Measurements from ENCODE around the gene FMNL2. TPM values are rescaled to one million over a fixed set of nuclear protein-coding genes. Genes with fewer than 3 reads are reported as not detected.

FMNL2 gene
- total and polyA plus RNA-seq, 4 experiments from 2014 or later, result 0.06 to 1.6 (median 0.94) TPM; not detected in 1

DNA sequence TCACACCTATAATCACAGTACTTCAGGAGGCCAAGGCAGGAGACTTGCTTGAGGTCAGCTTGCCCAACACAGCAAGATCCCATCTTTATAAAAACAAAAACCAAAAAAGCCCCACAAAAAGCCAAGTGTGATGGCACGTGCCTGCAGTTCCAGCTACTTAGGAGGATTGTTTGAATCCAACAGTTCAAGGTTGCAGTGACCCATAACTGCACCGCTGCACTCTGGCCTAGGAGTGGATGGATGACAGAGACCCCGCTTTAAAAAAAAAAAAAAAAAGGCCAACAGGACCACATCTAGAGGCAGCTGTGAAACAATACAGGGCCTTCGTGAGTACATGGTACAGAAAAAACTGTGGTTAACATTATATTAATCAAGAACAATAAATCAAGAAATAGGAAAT, 326.1 kb downstream of the FMNL2 start:
- no peaks in the 10 kb centered on the region for H3K4me1 ChIP-seq (ENCODE audit: insufficient read depth, low read length)
- peaks cover 80% of the 10 kb centered on the region for H3K36me3 ChIP-seq (ENCODE audit: insufficient read depth, low read length)
- no peak overlapping the region for H3K4me3 ChIP-seq (ENCODE audit: low read length in 2 of 2)
- Mint-ChIP-seq H3K27me3 (no peaks in the 10 kb centered on the region), H3K9me3 (no peaks in the 10 kb centered on the region), H3K4me1 (peaks cover 0 to 2% (median 0%) of the 10 kb centered on the region in 4 donors), H3K36me3 (peaks cover 61 to 84% of the 10 kb centered on the region in 2 donors), H3K27ac (no peak overlapping the region), H3K4me3 (no peak overlapping the region)
- intact Hi-C loops (cut with micrococcal nuclease), result no loop called here
- no peaks in the 10 kb centered on the region for H3K27me3 ChIP-seq (ENCODE audit: insufficient read depth, low read length)
- no peaks in the 10 kb centered on the region for H3K9me3 ChIP-seq (ENCODE audit: control insufficient read depth in 1 of 2, low read length in 2 of 2)
- ChIA-PET CTCF (ENCODE audit: partially characterized antibody) (interaction anchor here (0.8 to 1.4 kb wide), 3 partner anchors 13 to 635 kb away, joined by 3 to 6 read pairs (median 3); no protein-coding TSS in a partner anchor), POLR2A (ENCODE audit: partially characterized antibody) (interaction anchor here (1.3 kb wide), 1 partner anchor 56 kb away, joined by 3 read pairs; the partner anchor contains the start of gene PRPF40A)
- no peak overlapping the region for H3K27ac ChIP-seq (ENCODE audit: low read depth, low read length)
- DNase-seq, result no peak

DNA sequence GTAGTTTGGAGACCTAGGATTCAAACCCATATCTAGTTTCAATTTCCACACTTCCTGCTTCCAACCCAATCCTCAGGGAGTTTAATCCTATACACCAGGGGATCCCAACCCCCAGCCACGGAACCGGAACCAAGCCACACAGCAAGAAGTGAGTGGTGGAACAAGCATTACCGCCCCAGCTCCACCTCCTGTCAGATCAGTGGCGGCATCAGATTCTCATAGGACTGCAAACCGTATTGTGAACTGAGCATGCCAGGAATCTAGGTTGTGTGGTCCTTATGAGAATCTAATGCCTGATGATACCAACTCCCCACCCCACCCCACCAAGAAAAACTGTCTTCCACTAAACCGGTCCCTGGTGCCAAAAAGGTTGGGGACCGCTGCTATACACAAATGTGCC, 329.8 kb downstream of the FMNL2 start:
- H3K27me3 Mint-ChIP-seq, result no peaks in the 10 kb centered on the region
- H3K4me3 Mint-ChIP-seq, result no peak overlapping the region
- Histone ChIP-seq H3K4me1 (ENCODE audit: insufficient read depth, low read length) (no peaks in the 10 kb centered on the region), H3K9me3 (ENCODE audit: control insufficient read depth in 1 of 2, low read length in 2 of 2) (no peaks in the 10 kb centered on the region), H3K27me3 (ENCODE audit: insufficient read depth, low read length) (no peaks in the 10 kb centered on the region), H3K4me3 (ENCODE audit: low read length in 2 of 2) (no peak overlapping the region), H3K27ac (ENCODE audit: low read depth, low read length) (no peak overlapping the region), H3K36me3 (ENCODE audit: insufficient read depth, low read length) (peaks cover 78% of the 10 kb centered on the region)
- intact Hi-C loops (cut with micrococcal nuclease), result no loop called here
- peaks cover 56 to 83% of the 10 kb centered on the region in 2 donors for H3K36me3 Mint-ChIP-seq
- peaks cover 0 to 2% (median 0%) of the 10 kb centered on the region in 4 donors for H3K4me1 Mint-ChIP-seq
- ChIA-PET CTCF (ENCODE audit: partially characterized antibody) (no interaction called here), POLR2A (ENCODE audit: partially characterized antibody) (no interaction called here)
- peaks cover 0 to 1% (median 0%) of the 10 kb centered on the region in 8 donors for H3K9me3 Mint-ChIP-seq
- no peak overlapping the region for H3K27ac Mint-ChIP-seq
- no peak for DNase-seq

DNA sequence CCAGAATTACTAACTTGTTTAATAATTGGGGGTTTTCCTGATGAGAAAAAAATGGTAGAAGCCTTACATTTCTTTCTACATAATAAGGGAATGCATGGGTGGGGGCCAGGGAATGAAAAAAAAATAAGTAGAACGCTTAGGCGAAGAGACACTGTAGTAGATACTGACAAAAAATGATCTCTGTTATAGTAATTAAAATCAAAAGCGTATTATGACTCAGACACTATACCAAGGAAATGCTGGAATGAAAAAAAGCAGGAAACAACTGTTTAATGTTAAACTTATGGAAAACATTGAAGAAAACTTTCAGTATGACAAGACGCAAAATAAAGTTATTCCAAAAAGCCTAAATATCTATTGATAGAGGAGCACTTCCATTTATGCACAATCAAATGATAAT, 339.4 kb downstream of the FMNL2 start:
- no peaks in the 10 kb centered on the region for H3K27me3 Mint-ChIP-seq
- peaks cover 46% of the 10 kb centered on the region for H3K36me3 ChIP-seq (ENCODE audit: insufficient read depth, low read length)
- no peak overlapping the region for H3K4me3 Mint-ChIP-seq
- intact Hi-C loops (cut with micrococcal nuclease), result no loop called here
- no peaks in the 10 kb centered on the region for H3K9me3 ChIP-seq (ENCODE audit: control insufficient read depth in 1 of 2, low read length in 2 of 2)
- peaks cover 47 to 71% of the 10 kb centered on the region in 2 donors for H3K36me3 Mint-ChIP-seq
- H3K4me1 Mint-ChIP-seq, result no peaks in the 10 kb centered on the region
- H3K27ac ChIP-seq (ENCODE audit: low read depth, low read length), result no peak overlapping the region
- no peaks in the 10 kb centered on the region for H3K9me3 Mint-ChIP-seq
- no peaks in the 10 kb centered on the region for H3K4me1 ChIP-seq (ENCODE audit: insufficient read depth, low read length)
- peak overlapping the region in 2 of 7 donors; percentile 9 to 13 for H3K27ac Mint-ChIP-seq
- no peak overlapping the region for H3K4me3 ChIP-seq (ENCODE audit: low read length in 2 of 2)
- POLR2A ChIA-PET (ENCODE audit: partially characterized antibody), result no interaction called here
- CTCF ChIA-PET (ENCODE audit: partially characterized antibody), result interaction anchor here (1.1 kb wide), 1 partner anchor 673 kb away, joined by 3 read pairs; no protein-coding TSS in a partner anchor
- DNase-seq, result no peak
- no peaks in the 10 kb centered on the region for H3K27me3 ChIP-seq (ENCODE audit: insufficient read depth, low read length)

DNA sequence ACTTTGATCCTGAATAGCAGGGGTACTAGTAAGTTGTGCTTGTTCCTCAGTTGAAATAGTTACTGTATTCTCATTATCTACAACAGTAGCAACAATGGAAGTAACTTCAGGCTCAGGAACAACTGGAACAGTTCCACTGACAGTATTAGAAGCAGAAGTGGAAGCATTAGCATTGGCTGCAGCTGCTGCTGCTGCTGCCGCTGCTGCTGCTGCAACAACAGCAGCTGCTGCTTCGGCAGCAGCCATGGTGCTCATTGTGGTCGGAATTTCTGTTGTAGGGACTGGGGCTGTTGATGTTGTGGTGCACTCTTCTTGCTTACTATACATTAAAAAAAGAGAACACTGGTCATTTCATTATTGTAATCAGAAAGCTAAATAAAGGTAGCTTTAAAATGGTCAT, 341.5 kb downstream of the FMNL2 start:
- Mint-ChIP-seq H3K27ac (no peak overlapping the region), H3K4me3 (no peak overlapping the region), H3K4me1 (peaks cover 0 to 2% (median 2%) of the 10 kb centered on the region in 4 donors), H3K9me3 (no peaks in the 10 kb centered on the region), H3K36me3 (peaks cover 50 to 76% of the 10 kb centered on the region in 2 donors), H3K27me3 (no peaks in the 10 kb centered on the region)
- ChIA-PET POLR2A (ENCODE audit: partially characterized antibody) (no interaction called here), CTCF (ENCODE audit: partially characterized antibody) (no interaction called here)
- Histone ChIP-seq H3K27ac (ENCODE audit: low read depth, low read length) (no peak overlapping the region), H3K4me1 (ENCODE audit: insufficient read depth, low read length) (no peaks in the 10 kb centered on the region), H3K36me3 (ENCODE audit: insufficient read depth, low read length) (peaks cover 41% of the 10 kb centered on the region), H3K4me3 (ENCODE audit: low read length in 2 of 2) (no peak overlapping the region), H3K9me3 (ENCODE audit: control insufficient read depth in 1 of 2, low read length in 2 of 2) (no peaks in the 10 kb centered on the region), H3K27me3 (ENCODE audit: insufficient read depth, low read length) (no peaks in the 10 kb centered on the region)
- intact Hi-C loops (cut with micrococcal nuclease), result no loop called here
- DNase-seq, result no peak

DNA sequence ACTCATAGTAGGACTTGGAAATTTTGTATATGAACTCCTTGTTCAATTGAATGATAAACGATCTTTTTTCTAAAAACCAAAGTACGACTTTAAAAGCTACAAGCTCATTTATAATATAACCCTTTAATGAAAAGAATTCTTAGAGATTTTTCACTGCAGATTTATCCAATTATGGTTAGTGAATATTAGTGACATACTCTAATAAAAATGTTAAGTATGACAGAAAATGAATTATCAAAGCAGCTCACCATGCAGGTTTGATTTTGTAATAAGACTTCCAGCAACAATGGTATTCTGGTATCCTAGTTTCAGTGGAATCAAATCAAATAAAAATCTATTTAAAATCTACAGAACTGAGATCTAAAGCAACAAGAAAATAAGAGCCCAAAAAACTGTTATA, 343.8 kb downstream of the FMNL2 start:
- DNase-seq, result no peak
- H3K4me3 Mint-ChIP-seq, result no peak overlapping the region
- Histone ChIP-seq H3K4me3 (ENCODE audit: low read length in 2 of 2) (no peak overlapping the region), H3K4me1 (ENCODE audit: insufficient read depth, low read length) (no peaks in the 10 kb centered on the region), H3K36me3 (ENCODE audit: insufficient read depth, low read length) (peaks cover 23% of the 10 kb centered on the region), H3K27ac (ENCODE audit: low read depth, low read length) (no peak overlapping the region), H3K9me3 (ENCODE audit: control insufficient read depth in 1 of 2, low read length in 2 of 2) (no peaks in the 10 kb centered on the region), H3K27me3 (ENCODE audit: insufficient read depth, low read length) (no peaks in the 10 kb centered on the region)
- no peak overlapping the region for H3K27ac Mint-ChIP-seq
- H3K27me3 Mint-ChIP-seq, result no peaks in the 10 kb centered on the region
- H3K4me1 Mint-ChIP-seq, result peaks cover 4 to 18% (median 15%) of the 10 kb centered on the region in 4 donors
- peaks cover 44 to 69% of the 10 kb centered on the region in 2 donors for H3K36me3 Mint-ChIP-seq
- intact Hi-C loops (cut with micrococcal nuclease), result no loop called here
- ChIA-PET CTCF (ENCODE audit: partially characterized antibody) (no interaction called here), POLR2A (ENCODE audit: partially characterized antibody) (no interaction called here)
- no peaks in the 10 kb centered on the region for H3K9me3 Mint-ChIP-seq

DNA sequence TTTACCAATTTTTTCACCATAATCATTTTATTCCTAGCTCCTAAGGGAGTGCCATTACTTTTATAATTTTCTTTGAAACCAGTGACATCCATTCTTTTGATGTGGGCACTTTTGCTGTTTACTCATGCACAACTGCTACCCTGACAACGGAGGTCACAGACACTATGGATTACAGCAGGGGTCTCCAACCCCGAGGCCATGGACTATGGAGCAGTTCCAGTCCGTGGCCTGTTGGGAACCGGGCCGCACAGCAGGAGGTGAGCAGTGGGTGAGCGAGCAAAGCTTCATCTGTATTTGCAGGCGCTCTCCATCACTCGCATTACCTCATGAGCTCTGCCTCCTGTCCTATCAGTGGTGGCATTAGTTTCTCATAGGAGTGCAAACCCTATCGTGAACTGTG, 347.7 kb downstream of the FMNL2 start:
- ChIA-PET CTCF (ENCODE audit: partially characterized antibody) (interaction anchor here (0.6 to 1.7 kb wide), 2 partner anchors 60 to 499 kb away, joined by 3 read pairs; no protein-coding TSS in a partner anchor), POLR2A (ENCODE audit: partially characterized antibody) (no interaction called here)
- Histone ChIP-seq H3K27ac (ENCODE audit: low read depth, low read length) (no peak overlapping the region), H3K4me1 (ENCODE audit: insufficient read depth, low read length) (peaks cover 6% of the 10 kb centered on the region), H3K4me3 (ENCODE audit: low read length in 2 of 2) (no peak overlapping the region), H3K27me3 (ENCODE audit: insufficient read depth, low read length) (no peaks in the 10 kb centered on the region), H3K9me3 (ENCODE audit: control insufficient read depth in 1 of 2, low read length in 2 of 2) (no peaks in the 10 kb centered on the region), H3K36me3 (ENCODE audit: insufficient read depth, low read length) (peaks cover 13% of the 10 kb centered on the region)
- no peaks in the 10 kb centered on the region for H3K27me3 Mint-ChIP-seq
- intact Hi-C loops (cut with micrococcal nuclease), result loop anchor here (5.0 kb wide), 1 partner anchor 35 kb away; the partner anchor contains the start of genes ARL6IP6 and PRPF40A
- DNase-seq, result no peak
- no peak overlapping the region for H3K4me3 Mint-ChIP-seq
- peaks cover 33 to 47% of the 10 kb centered on the region in 2 donors for H3K36me3 Mint-ChIP-seq
- H3K4me1 Mint-ChIP-seq, result peaks cover 22 to 47% (median 36%) of the 10 kb centered on the region in 4 donors
- H3K9me3 Mint-ChIP-seq, result no peaks in the 10 kb centered on the region
- peak overlapping the region in 1 of 7 donors; percentile 2 for H3K27ac Mint-ChIP-seq

DNA sequence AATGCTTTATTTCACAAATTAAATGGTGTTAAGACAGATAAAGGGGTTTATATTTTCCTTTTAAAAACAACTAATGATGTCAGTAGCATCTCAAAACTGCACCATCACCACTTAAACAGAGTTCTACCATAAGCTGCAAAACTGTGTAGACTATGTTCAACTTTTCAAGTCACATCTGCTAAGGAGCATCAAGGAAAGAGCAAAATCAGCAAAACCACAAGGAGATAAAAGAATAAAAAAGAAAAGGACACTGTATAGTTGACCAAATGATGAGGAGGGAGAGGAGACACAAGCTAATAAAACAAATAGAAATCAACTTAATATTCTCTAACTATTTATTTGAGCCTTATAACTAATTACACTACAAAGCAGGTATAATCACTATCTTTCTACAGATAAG, 348.4 kb downstream of the FMNL2 start:
- Histone ChIP-seq H3K27ac (ENCODE audit: low read depth, low read length) (no peak overlapping the region), H3K36me3 (ENCODE audit: insufficient read depth, low read length) (peaks cover 13% of the 10 kb centered on the region), H3K9me3 (ENCODE audit: control insufficient read depth in 1 of 2, low read length in 2 of 2) (no peaks in the 10 kb centered on the region), H3K4me3 (ENCODE audit: low read length in 2 of 2) (no peak overlapping the region), H3K4me1 (ENCODE audit: insufficient read depth, low read length) (peaks cover 6% of the 10 kb centered on the region), H3K27me3 (ENCODE audit: insufficient read depth, low read length) (no peaks in the 10 kb centered on the region)
- H3K36me3 Mint-ChIP-seq, result peaks cover 33 to 45% of the 10 kb centered on the region in 2 donors
- no peaks in the 10 kb centered on the region for H3K27me3 Mint-ChIP-seq
- no peak for DNase-seq
- no peak overlapping the region for H3K4me3 Mint-ChIP-seq
- ChIA-PET POLR2A (ENCODE audit: partially characterized antibody) (no interaction called here), CTCF (ENCODE audit: partially characterized antibody) (interaction anchor here (1.7 kb wide), 1 partner anchor 60 kb away, joined by 3 read pairs; no protein-coding TSS in a partner anchor)
- peak overlapping the region in 3 of 7 donors; percentile 19 to 68 (median 50) for H3K27ac Mint-ChIP-seq
- intact Hi-C loops (cut with micrococcal nuclease), result loop anchor here (5.0 kb wide), 1 partner anchor 34 kb away; the partner anchor contains the start of genes ARL6IP6 and PRPF40A
- H3K4me1 Mint-ChIP-seq, result peaks cover 22 to 47% (median 38%) of the 10 kb centered on the region in 4 donors
- H3K9me3 Mint-ChIP-seq, result no peaks in the 10 kb centered on the region

Data from CD4-positive, alpha-beta memory T cell (primary cell).